SJSA1 (cell line): ENCODE results near the gene PUM2. TPM values are rescaled to one million over a fixed set of nuclear protein-coding genes. Genes with fewer than 3 reads are reported as not detected.
A peak's percentile ranks its signal among the peaks of the same experiment; 100 is the strongest.
"Not testable (repeated sequence)": the region's sequence is repeated elsewhere in the genome, so short reads cannot be mapped to it uniquely, and the experiment has no call there.

Experiments used
- DNase-seq, 2 experiments: peaks; one replicate each; pipeline ENCODE4 v3.0.0-alpha.2; 2015 to 2020; ENCODE audit warnings: low spot score in 2 of 2, low read depth in 1 of 2
- H3K27ac ChIP-seq: fragments of 250-450 bp; sonication (Bioruptor Pico); 2 replicates; pipeline ENCODE4 v1.5.1; 2020; ENCODE audit warnings: mild to moderate bottlenecking, moderate library complexity
- H3K27me3 ChIP-seq: fragments of 250-450 bp; sonication (Bioruptor Pico); replicated peaks from 2 replicates; pipeline ENCODE4 v1.5.1; 2020; ENCODE audit warnings: mild to moderate bottlenecking, moderate library complexity
- H3K36me3 ChIP-seq: fragments of 250-450 bp; sonication (Bioruptor Pico); 2 replicates; pipeline ENCODE4 v1.5.1; 2020; ENCODE audit warnings: mild to moderate bottlenecking
- H3K4me1 ChIP-seq: fragments of 250-450 bp; sonication (Bioruptor Pico); replicated peaks from 2 replicates; pipeline ENCODE4 v1.6.1; 2021; ENCODE audit warnings: mild to moderate bottlenecking
- H3K4me3 ChIP-seq: fragments of 250-450 bp; sonication (Bioruptor Pico); 2 replicates; pipeline ENCODE4 v1.5.1; 2020; ENCODE audit warnings: mild to moderate bottlenecking
- H3K9me3 ChIP-seq: fragments of 250-450 bp; sonication (Bioruptor Pico); replicated peaks from 2 replicates; pipeline ENCODE4 v1.5.1; 2020; ENCODE audit warnings: mild to moderate bottlenecking
- total RNA-seq: library from RNA; depleted of rRNA; stranded (reverse); fragments of >200 nt; shearing (Covaris generic); gene quantifications from 2 replicates; pipeline ENCODE4 v1.2.3, GENCODE V29; 2014

Gene PUM2
- total RNA-seq, 1 experiment from 2014 or later, result 23.4 TPM

GRCh38 chr2:20236496-20236895 lies 114.1 kb downstream of the PUM2 start:
- peaks cover 2% of the 10 kb centered on the region; the same call in 1 of the 2 replicates for H3K4me1 ChIP-seq
- no peak overlapping the region for H3K4me3 ChIP-seq
- peaks cover 4% of the 10 kb centered on the region; the same call in 1 of the 2 replicates for H3K9me3 ChIP-seq
- H3K27me3 ChIP-seq, result no peaks in the 10 kb centered on the region
- H3K36me3 ChIP-seq, result no peaks in the 10 kb centered on the region
- no peak overlapping the region for H3K27ac ChIP-seq
- DNase-seq, result no peak

GRCh38 chr2:20235655-20236305 lies 114.9 kb downstream of the PUM2 start:
- Histone ChIP-seq H3K27ac (no peak overlapping the region), H3K9me3 (peaks cover 4% of the 10 kb centered on the region; the same call in 1 of the 2 replicates), H3K4me3 (no peak overlapping the region), H3K4me1 (peaks cover 6% of the 10 kb centered on the region), H3K36me3 (no peaks in the 10 kb centered on the region), H3K27me3 (no peaks in the 10 kb centered on the region)
- peak in 1 of 2 experiments; percentile 32 for DNase-seq

- not testable (repeated sequence) for H3K4me3 ChIP-seq, H3K4me1 ChIP-seq, H3K9me3 ChIP-seq, H3K27ac ChIP-seq, H3K36me3 ChIP-seq, H3K27me3 ChIP-seq
- peak in 1 of 2 experiments; percentile 20 for DNase-seq
Observed at GRCh38 chr2:20234597-20234996, 116.0 kb downstream of the PUM2 start.

- peaks cover 1% of the 10 kb centered on the region; the same call in 1 of the 2 replicates for H3K9me3 ChIP-seq
- H3K4me3 ChIP-seq, result no peak overlapping the region
- H3K36me3 ChIP-seq, result no peaks in the 10 kb centered on the region
- no peaks in the 10 kb centered on the region for H3K27me3 ChIP-seq
- peaks cover 6% of the 10 kb centered on the region for H3K4me1 ChIP-seq
- DNase-seq, result no peak
- no peak overlapping the region for H3K27ac ChIP-seq
Observed at GRCh38 chr2:20232837-20233207, 117.8 kb downstream of the PUM2 start.

- peak; percentile 23 to 55 for DNase-seq
- no peaks in the 10 kb centered on the region for H3K27me3 ChIP-seq
- peaks cover 6% of the 10 kb centered on the region for H3K4me1 ChIP-seq
Observed at GRCh38 chr2:20231598-20232026, 119.0 kb downstream of the PUM2 start.

GRCh38 chr2:20231159-20231558 lies 119.5 kb downstream of the PUM2 start:
- Histone ChIP-seq H3K4me1 (peaks cover 6% of the 10 kb centered on the region), H3K9me3 (no peaks in the 10 kb centered on the region), H3K4me3 (no peak overlapping the region), H3K27me3 (no peaks in the 10 kb centered on the region), H3K36me3 (no peaks in the 10 kb centered on the region), H3K27ac (no peak overlapping the region)
- DNase-seq, result no peak

More at GRCh38 chr2:20231598-20232026, 119.0 kb downstream of the PUM2 start:
- no peak overlapping the region for H3K27ac ChIP-seq
- no peak overlapping the region for H3K4me3 ChIP-seq
- H3K9me3 ChIP-seq, result no peaks in the 10 kb centered on the region
- no peaks in the 10 kb centered on the region for H3K36me3 ChIP-seq

- Histone ChIP-seq H3K4me3 (no peak overlapping the region), H3K27me3 (no peaks in the 10 kb centered on the region), H3K9me3 (no peaks in the 10 kb centered on the region), H3K27ac (no peak overlapping the region), H3K36me3 (no peaks in the 10 kb centered on the region), H3K4me1 (peaks cover 15% of the 10 kb centered on the region)
- DNase-seq, result no peak
Observed at GRCh38 chr2:20230114-20230425, 120.6 kb downstream of the PUM2 start.

GRCh38 chr2:20229322-20230113 lies 121.1 kb downstream of the PUM2 start:
- peak in 1 of 2 experiments; percentile 31 for DNase-seq
- Histone ChIP-seq H3K36me3 (peaks cover 3% of the 10 kb centered on the region; the same call in 1 of the 2 replicates), H3K27me3 (no peaks in the 10 kb centered on the region), H3K4me3 (no peak overlapping the region), H3K27ac (no peak overlapping the region), H3K4me1 (peaks cover 18% of the 10 kb centered on the region), H3K9me3 (peaks cover 3% of the 10 kb centered on the region; the same call in 1 of the 2 replicates)

GRCh38 chr2:20227894-20228505 lies 122.6 kb downstream of the PUM2 start:
- no peak overlapping the region for H3K4me3 ChIP-seq
- peak in 1 of 2 experiments; percentile 31 for DNase-seq
- H3K36me3 ChIP-seq, result peaks cover 13% of the 10 kb centered on the region

GRCh38 chr2:20226152-20226545 lies 124.5 kb downstream of the PUM2 start:
- no peak overlapping the region for H3K27ac ChIP-seq
- DNase-seq, result peak in 1 of 2 experiments; percentile 37
- peaks cover 20% of the 10 kb centered on the region for H3K36me3 ChIP-seq
- peaks cover 5% of the 10 kb centered on the region; the same call in 1 of the 2 replicates for H3K9me3 ChIP-seq
- H3K4me3 ChIP-seq, result no peak overlapping the region; the same call in 1 of the 2 replicates
- no peaks in the 10 kb centered on the region for H3K27me3 ChIP-seq
- H3K4me1 ChIP-seq, result peaks cover 46% of the 10 kb centered on the region

More at GRCh38 chr2:20227894-20228505, 122.6 kb downstream of the PUM2 start:
- H3K4me1 ChIP-seq, result peaks cover 33% of the 10 kb centered on the region
- no peaks in the 10 kb centered on the region for H3K27me3 ChIP-seq
- peaks cover 5% of the 10 kb centered on the region; the same call in 1 of the 2 replicates for H3K9me3 ChIP-seq
- no peak overlapping the region for H3K27ac ChIP-seq

GRCh38 chr2:20225294-20226151 lies 125.1 kb downstream of the PUM2 start:
- peak; percentile 69 to 84 for DNase-seq
- Histone ChIP-seq H3K4me1 (peaks cover 52% of the 10 kb centered on the region), H3K4me3 (peak overlapping the region; percentile 86), H3K36me3 (peaks cover 22% of the 10 kb centered on the region), H3K27me3 (no peaks in the 10 kb centered on the region), H3K27ac (no peak overlapping the region), H3K9me3 (peaks cover 5% of the 10 kb centered on the region; the same call in 1 of the 2 replicates)

GRCh38 chr2:20224716-20225293 lies 125.8 kb downstream of the PUM2 start, which contains the start of gene SDC1:
Gene SDC1, minus strand, starts transcription at chr2:20225130. Its CDS starts 263 bp downstream, at chr2:20224867.
- DNase-seq, result peak; percentile 65 to 85
- H3K4me1 ChIP-seq, result peaks cover 58% of the 10 kb centered on the region
- peak within 1 kb of the TSS; percentile 86 for H3K4me3 ChIP-seq
- H3K9me3 ChIP-seq, result peaks cover 5% of the 10 kb centered on the region; the same call in 1 of the 2 replicates
- H3K36me3 ChIP-seq, result peaks cover 29% of the 10 kb centered on the region
- no peaks in the 10 kb centered on the region for H3K27me3 ChIP-seq
- H3K27ac ChIP-seq, result peak within 1 kb of the TSS; percentile 48
